ENCODE measurements around the gene CAPN11. TPM values are rescaled to one million over a fixed set of nuclear protein-coding genes. Genes with fewer than 3 reads are reported as not detected.

Gene CAPN11
- total RNA-seq, 1 donor from 2014 or later = not detected

DNA sequence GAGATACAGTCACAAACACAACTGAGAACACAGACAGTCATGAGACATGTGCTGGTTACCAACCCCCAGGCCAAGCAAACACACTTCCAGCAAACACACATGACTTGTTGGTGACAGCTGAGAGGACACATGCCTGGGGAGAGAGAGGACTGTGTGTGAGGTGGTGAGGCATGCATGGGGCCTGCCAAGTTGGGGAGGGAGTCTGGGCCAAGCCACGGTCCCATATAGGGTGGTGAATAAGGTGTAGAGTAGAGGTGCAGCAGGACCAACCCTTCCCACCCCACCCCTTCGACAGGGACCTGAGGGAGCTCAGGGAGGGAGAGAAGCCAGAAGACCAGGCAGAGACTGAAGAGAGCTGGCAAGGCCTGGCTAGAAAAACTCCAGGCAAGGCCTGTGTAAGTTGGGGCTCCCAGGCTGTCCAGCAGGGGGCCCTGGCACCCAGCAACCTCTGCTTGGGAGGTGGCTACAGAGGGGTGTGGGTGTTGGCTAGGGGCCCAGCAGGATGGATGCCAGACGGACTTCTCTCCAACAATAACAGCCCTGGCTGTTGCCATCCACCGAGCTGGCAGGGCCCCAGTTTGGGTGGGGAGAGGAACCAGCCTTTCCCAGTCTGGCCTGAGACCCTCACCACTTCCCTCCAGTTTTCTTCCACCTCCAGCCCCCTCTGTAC lies 62.8 kb downstream of the CAPN11 start:
- H3K27ac Mint-ChIP-seq = no peak overlapping the region
- ATAC-seq (ENCODE audit: low read depth) = peak; percentile 51
- POLR2A ChIA-PET = interaction anchor here (0.6 to 1.6 kb wide), 5 partner anchors 25 to 43 kb away, joined by 3 to 8 read pairs (median 4); partner anchors contain the start of gene HSP90AB1
- no peaks in the 10 kb centered on the region for H3K9me3 Mint-ChIP-seq
- peaks cover 39% of the 10 kb centered on the region for H3K4me1 Mint-ChIP-seq
- H3K4me3 Mint-ChIP-seq = no peak overlapping the region
- peak; percentile 53 for DNase-seq
- CTCF ChIA-PET = interaction anchor here (1.2 kb wide), 1 partner anchor 36 kb away, joined by 3 read pairs; the partner anchor contains the start of gene SLC35B2
- TF ChIP-seq, protein P1, sequence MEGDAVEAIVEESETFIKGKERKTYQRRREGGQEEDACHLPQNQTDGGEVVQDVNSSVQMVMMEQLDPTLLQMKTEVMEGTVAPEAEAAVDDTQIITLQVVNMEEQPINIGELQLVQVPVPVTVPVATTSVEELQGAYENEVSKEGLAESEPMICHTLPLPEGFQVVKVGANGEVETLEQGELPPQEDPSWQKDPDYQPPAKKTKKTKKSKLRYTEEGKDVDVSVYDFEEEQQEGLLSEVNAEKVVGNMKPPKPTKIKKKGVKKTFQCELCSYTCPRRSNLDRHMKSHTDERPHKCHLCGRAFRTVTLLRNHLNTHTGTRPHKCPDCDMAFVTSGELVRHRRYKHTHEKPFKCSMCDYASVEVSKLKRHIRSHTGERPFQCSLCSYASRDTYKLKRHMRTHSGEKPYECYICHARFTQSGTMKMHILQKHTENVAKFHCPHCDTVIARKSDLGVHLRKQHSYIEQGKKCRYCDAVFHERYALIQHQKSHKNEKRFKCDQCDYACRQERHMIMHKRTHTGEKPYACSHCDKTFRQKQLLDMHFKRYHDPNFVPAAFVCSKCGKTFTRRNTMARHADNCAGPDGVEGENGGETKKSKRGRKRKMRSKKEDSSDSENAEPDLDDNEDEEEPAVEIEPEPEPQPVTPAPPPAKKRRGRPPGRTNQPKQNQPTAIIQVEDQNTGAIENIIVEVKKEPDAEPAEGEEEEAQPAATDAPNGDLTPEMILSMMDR (IDR thresholded peaks at IDR 0.05) = no peak
- no peaks in the 10 kb centered on the region for H3K27me3 Mint-ChIP-seq
- H3K36me3 Mint-ChIP-seq (ENCODE audit: low read depth) = no peaks in the 10 kb centered on the region
- intact Hi-C loops (cut with micrococcal nuclease) = loop anchor here (5.0 kb wide), 2 partner anchors 94 to 116 kb away; partner anchors contain the start of genes MRPL14 and TMEM63B

DNA sequence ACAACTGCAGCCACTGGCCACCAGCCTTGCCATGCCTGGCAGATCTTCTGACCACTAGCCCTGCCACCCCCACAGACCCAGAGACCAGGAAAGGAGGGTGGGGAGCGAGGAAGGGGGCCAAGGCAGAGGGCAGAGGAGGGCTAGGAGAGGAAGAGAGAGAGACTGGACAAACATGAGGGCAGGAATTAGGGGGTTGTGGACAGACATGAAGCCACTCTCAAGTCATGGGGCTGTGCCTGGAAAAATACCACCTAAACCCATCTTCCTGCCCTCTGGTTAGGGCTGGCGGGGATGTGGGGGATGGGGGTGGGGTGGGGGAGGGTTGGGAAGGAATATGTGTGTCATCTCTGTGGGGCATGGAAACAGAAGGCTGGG lies 63.3 kb downstream of the CAPN11 start:
- CTCF ChIA-PET = interaction anchor here (1.2 kb wide), 1 partner anchor 35 kb away, joined by 3 read pairs; the partner anchor contains the start of gene SLC35B2
- intact Hi-C loops (cut with micrococcal nuclease) = loop anchor here (5.0 kb wide), 2 partner anchors 95 to 115 kb away; partner anchors contain the start of genes MRPL14 and TMEM63B
- Mint-ChIP-seq H3K4me1 (peaks cover 39% of the 10 kb centered on the region), H3K27me3 (no peaks in the 10 kb centered on the region), H3K9me3 (no peaks in the 10 kb centered on the region), H3K36me3 (ENCODE audit: low read depth) (no peaks in the 10 kb centered on the region), H3K27ac (no peak overlapping the region), H3K4me3 (no peak overlapping the region)
- DNase-seq = no peak
- TF ChIP-seq, protein P1 (IDR thresholded peaks at IDR 0.05) = no peak
- no peak for ATAC-seq (ENCODE audit: low read depth)
- POLR2A ChIA-PET = interaction anchor here (0.6 to 3.7 kb wide), 6 partner anchors 15 to 42 kb away, joined by 3 to 14 read pairs (median 4); partner anchors contain the start of gene HSP90AB1

DNA sequence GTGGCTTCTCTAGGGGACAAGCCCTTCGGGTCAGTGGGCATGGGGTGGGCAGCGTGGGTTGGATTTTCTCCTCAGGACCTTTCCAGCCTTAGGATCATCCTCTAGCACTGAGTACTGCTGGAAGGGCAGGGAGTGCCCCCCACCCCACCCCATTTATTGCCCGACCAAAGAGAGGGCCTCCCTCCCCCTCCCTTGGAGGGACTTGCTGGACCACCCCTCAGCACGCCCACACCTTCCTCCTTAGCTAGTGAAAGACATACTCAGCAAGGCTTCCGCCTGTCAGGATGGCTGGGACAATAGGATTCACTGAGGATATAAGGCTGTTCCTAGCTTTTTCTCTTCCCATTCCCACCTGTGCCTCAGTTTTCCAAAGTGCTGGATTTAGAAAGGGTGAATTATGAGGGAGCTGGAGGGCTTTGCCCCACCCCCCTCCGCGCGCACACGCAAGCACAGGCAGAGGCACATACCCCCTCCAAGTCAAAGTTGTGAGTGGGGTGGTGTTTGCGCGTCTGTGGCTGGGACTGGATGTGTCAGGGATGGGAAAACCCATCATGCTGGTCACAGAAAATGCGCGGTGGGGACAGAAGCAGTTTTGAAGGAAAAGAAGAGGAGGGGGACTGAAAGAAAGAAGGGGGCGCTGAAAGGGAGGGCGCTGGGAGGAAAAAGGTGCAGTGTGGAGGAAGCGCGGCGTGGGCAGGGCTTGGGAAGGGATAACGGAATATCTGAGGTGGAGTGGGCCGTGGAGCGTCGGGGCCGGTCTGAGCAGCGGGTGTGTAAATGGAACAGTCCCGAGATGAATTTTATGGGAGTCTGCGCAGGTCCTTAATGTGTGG lies 64.1 kb downstream of the CAPN11 start:
- peak overlapping the region; percentile 61 for H3K27ac Mint-ChIP-seq
- ATAC-seq (ENCODE audit: low read depth) = no peak
- no peaks in the 10 kb centered on the region for H3K9me3 Mint-ChIP-seq
- TF ChIP-seq, protein P1 (IDR thresholded peaks at IDR 0.05) = no peak
- peaks cover 39% of the 10 kb centered on the region for H3K4me1 Mint-ChIP-seq
- H3K27me3 Mint-ChIP-seq = no peaks in the 10 kb centered on the region
- ChIA-PET CTCF (interaction anchor here (2.3 kb wide), 1 partner anchor 15 kb away, joined by 15 read pairs; no protein-coding TSS in a partner anchor), POLR2A (interaction anchor here (0.9 to 3.8 kb wide), 8 partner anchors 14 to 508 kb away, joined by 3 to 49 read pairs (median 5); partner anchors contain the start of genes HSP90AB1 and TMEM151B)
- DNase-seq = no peak
- H3K4me3 Mint-ChIP-seq = peak overlapping the region; percentile 82
- no peaks in the 10 kb centered on the region for H3K36me3 Mint-ChIP-seq (ENCODE audit: low read depth)
- intact Hi-C loops (cut with micrococcal nuclease) = loop anchor here (1.0 to 5.0 kb wide), 6 partner anchors 16 to 115 kb away; partner anchors contain the start of genes AARS2, MRPL14, NFKBIE and TMEM63B

DNA sequence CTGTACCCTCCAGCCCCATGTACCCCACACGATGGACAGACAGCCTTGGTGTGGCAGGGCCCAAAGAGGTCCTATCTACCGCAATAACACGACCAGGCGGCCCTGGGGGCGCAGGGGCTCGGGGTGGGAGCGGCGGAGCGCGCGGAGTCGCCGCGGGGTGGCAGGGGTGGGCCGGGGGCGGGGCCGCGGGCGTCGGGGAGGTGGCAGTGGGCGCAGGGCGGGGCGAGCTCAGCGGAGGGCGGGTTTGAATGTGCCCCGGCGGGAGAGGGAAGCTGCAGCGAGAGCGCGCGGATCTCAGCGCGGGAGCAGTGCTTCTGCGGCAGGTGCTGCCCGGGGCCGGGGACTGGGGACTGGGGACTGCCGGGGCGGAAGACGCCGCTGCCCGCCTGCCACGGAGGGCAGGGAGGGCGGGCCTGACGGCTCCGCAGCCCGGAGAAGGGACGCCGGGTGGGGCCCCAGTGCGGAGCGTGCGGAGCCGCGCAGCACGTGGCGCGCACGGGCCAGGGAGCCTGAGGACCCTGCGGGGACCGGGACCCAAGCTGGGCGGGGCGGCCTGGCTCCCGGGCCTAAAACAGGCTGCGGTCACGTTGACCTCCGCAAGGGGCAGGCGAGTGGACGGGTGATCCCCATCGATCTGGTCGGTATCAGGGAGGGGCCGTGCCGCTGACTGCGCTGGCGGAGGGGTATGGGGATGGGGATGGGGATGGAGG lies 64.9 kb downstream of the CAPN11 start, which contains the start of gene SLC29A1:
Gene SLC29A1 (plus strand): TSS at position 277 of the 710 bp plus-strand sequence. CDS start 3,719 bp downstream, outside the sequence.
- peak within 1 kb of the TSS; percentile 82 for H3K4me3 Mint-ChIP-seq
- ChIA-PET POLR2A (interaction anchor here (0.5 to 3.8 kb wide), 8 partner anchors 14 to 519 kb away, joined by 3 to 49 read pairs (median 4); partner anchors contain the start of genes HSP90AB1 and TMEM151B), CTCF (interaction anchor here (0.5 to 2.3 kb wide), 3 partner anchors 14 to 45 kb away, joined by 3 to 15 read pairs (median 6); no protein-coding TSS in a partner anchor)
- no peaks in the 10 kb centered on the region for H3K27me3 Mint-ChIP-seq
- TF ChIP-seq, protein P1 (IDR thresholded peaks at IDR 0.05) = no peak
- intact Hi-C loops (cut with micrococcal nuclease) = loop anchor here (1.0 to 5.0 kb wide), 6 partner anchors 15 to 114 kb away; partner anchors contain the start of genes AARS2, MRPL14, NFKBIE and TMEM63B
- H3K9me3 Mint-ChIP-seq = no peaks in the 10 kb centered on the region
- DNase-seq = peak; percentile 81
- H3K36me3 Mint-ChIP-seq (ENCODE audit: low read depth) = no peaks in the 10 kb centered on the region
- peak within 1 kb of the TSS; percentile 61 for H3K27ac Mint-ChIP-seq
- peaks cover 37% of the 10 kb centered on the region for H3K4me1 Mint-ChIP-seq
- peak; percentile 85 for ATAC-seq (ENCODE audit: low read depth)
